ENCODE data around the gene SECISBP2L. TPM values are rescaled to one million over a fixed set of nuclear protein-coding genes. Genes with fewer than 3 reads are reported as not detected.
A peak's percentile ranks its signal among the peaks of the same experiment; 100 is the strongest.

The SECISBP2L gene
- total and polyA plus RNA-seq, 2 donors (not counting 3 experiments of a cell fraction or from before 2014, with no cell fraction given): 23.1 to 52.3 TPM

DNA sequence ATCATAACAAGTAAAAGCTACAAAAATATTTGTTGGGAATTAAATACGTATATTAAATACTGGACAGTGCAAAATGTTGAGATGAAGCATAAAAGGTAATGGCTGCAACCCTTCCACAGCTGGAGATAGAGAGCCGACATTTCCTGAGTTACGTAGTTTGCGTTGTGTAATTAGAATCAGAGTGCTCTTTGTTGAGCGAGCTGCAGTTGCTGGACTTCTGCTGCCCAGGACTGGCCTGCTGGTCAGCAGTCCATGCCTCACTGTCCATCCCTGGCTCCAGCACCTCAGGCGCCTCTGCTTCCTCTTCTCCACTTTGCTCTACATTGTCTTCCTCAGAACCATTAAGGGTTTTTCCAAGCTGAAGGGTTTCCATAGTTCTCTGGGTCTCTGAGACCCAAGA is 54.1 kb downstream of the SECISBP2L start:
- no peaks in the 10 kb centered on the region for H3K9me3 ChIP-seq (replicated peaks; ENCODE audit: control insufficient read depth, insufficient read depth, low read length)
- no peak overlapping the region for H3K9ac ChIP-seq (replicated peaks; ENCODE audit: extremely low read depth, insufficient read depth, low read length)
- no peaks in the 10 kb centered on the region for H3K9me1 ChIP-seq (replicated peaks; ENCODE audit: control insufficient read depth, extremely low read depth, insufficient read depth, low read length)
- no peaks in the 10 kb centered on the region for H3K79me2 ChIP-seq (ENCODE audit: control insufficient read depth, insufficient read depth, low read length)
- ChIA-PET CTCF (interaction anchor here (2.4 kb wide), 2 partner anchors 16 to 130 kb away, joined by 6 to 8 read pairs; no protein-coding TSS in a partner anchor), POLR2A (no interaction called here)
- dilution Hi-C loops (cut with MboI; ENCODE audit: extremely low pct_ligation_motif_present, low sequenced_read_pairs) (no loop called here), intact Hi-C loops (cut with micrococcal nuclease) (no loop called here)
- no peak for FAIRE-seq
- H2AFZ ChIP-seq (ENCODE audit: low read depth, low read length): no peak overlapping the region
- TF ChIP-seq POLR2AphosphoS5 (IDR thresholded peaks at IDR 0.05; ENCODE audit: insufficient read depth, low read depth, low read length) (no peak), JUN (IDR thresholded peaks at IDR 0.05; ENCODE audit: borderline replicate concordance, insufficient read depth, insufficient read length, low read depth) (no peak), EZH2 (IDR thresholded peaks at IDR 0.05; ENCODE audit: borderline replicate concordance, low read depth, low read length, severe bottlenecking) (no peak), GATA2 (IDR thresholded peaks at IDR 0.05; ENCODE audit: insufficient read depth, insufficient read length, low read depth, low read length) (no peak), MYC (IDR thresholded peaks at IDR 0.05; ENCODE audit: low read depth, low read length) (no peak), FOS (IDR thresholded peaks at IDR 0.05; ENCODE audit: borderline replicate concordance, insufficient read depth, low read length) (no peak), POLR2A (IDR thresholded peaks at IDR 0.05; ENCODE audit: low read depth, low read length) (no peak)
- TF ChIP-seq, protein P1, sequence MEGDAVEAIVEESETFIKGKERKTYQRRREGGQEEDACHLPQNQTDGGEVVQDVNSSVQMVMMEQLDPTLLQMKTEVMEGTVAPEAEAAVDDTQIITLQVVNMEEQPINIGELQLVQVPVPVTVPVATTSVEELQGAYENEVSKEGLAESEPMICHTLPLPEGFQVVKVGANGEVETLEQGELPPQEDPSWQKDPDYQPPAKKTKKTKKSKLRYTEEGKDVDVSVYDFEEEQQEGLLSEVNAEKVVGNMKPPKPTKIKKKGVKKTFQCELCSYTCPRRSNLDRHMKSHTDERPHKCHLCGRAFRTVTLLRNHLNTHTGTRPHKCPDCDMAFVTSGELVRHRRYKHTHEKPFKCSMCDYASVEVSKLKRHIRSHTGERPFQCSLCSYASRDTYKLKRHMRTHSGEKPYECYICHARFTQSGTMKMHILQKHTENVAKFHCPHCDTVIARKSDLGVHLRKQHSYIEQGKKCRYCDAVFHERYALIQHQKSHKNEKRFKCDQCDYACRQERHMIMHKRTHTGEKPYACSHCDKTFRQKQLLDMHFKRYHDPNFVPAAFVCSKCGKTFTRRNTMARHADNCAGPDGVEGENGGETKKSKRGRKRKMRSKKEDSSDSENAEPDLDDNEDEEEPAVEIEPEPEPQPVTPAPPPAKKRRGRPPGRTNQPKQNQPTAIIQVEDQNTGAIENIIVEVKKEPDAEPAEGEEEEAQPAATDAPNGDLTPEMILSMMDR (IDR thresholded peaks at IDR 0.05; ENCODE audit: extremely low read depth in 1 of 2, insufficient read depth in 1 of 2, low read depth in 1 of 2, low read length in 2 of 2): no peak
- TF ChIP-seq, protein P2, sequence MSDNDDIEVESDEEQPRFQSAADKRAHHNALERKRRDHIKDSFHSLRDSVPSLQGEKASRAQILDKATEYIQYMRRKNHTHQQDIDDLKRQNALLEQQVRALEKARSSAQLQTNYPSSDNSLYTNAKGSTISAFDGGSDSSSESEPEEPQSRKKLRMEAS (IDR thresholded peaks at IDR 0.05; ENCODE audit: insufficient read depth, insufficient read length): no peak
- no peaks in the 10 kb centered on the region for H3K27me3 ChIP-seq (ENCODE audit: control insufficient read depth in 2 of 2, insufficient read depth in 2 of 2, low read length in 2 of 2)
- H3K4me3 ChIP-seq (replicated peaks in 1 of 3; ENCODE audit: insufficient read depth in 1 of 3, low read depth in 1 of 3, low read length in 3 of 3): no peak overlapping the region
- peaks cover 13 to 14% of the 10 kb centered on the region in 2 experiments for H3K36me3 ChIP-seq (ENCODE audit: control insufficient read depth in 2 of 2, extremely low read depth in 1 of 2, insufficient read depth in 2 of 2, low read length in 2 of 2)
- H3K4me2 ChIP-seq (ENCODE audit: insufficient read depth, low read length): no peak overlapping the region
- DNase-seq (ENCODE audit: low read depth, low spot score): no peak
- peaks cover 3% of the 10 kb centered on the region for H4K20me1 ChIP-seq (replicated peaks; ENCODE audit: control insufficient read depth, extremely low read depth, insufficient read depth, low read length)
- BruUV-seq (replicated peaks): TSS peak; percentile 22
- no peak overlapping the region for H3K27ac ChIP-seq (ENCODE audit: insufficient read depth, low read depth, low read length)
- H3K4me1 ChIP-seq (ENCODE audit: control insufficient read depth, extremely low read depth, insufficient read depth, low read length): no peaks in the 10 kb centered on the region

All from endothelial cell of umbilical vein (primary cell).